GM23248 (cell line): ENCODE results near the gene AP1S3.

Source experiments
- EZH2 ChIP-seq: fragments of 200-600 bp; sonication (generic); IDR thresholded peaks from 2 replicates; pipeline ENCODE4 v1.6.1; 2018; ENCODE audit warnings: antibody characterized with exemption, mild to moderate bottlenecking; ENCODE audit not compliant: insufficient read depth, poor library complexity, severe bottlenecking
- EZH2phosphoT487 ChIP-seq: fragments of 200-600 bp; sonication (generic); IDR thresholded peaks from 2 replicates; pipeline ENCODE4 v1.6.1; 2018; ENCODE audit warnings: antibody characterized with exemption, moderate library complexity, mild to moderate bottlenecking, low read depth; ENCODE audit not compliant: insufficient read depth

DNA sequence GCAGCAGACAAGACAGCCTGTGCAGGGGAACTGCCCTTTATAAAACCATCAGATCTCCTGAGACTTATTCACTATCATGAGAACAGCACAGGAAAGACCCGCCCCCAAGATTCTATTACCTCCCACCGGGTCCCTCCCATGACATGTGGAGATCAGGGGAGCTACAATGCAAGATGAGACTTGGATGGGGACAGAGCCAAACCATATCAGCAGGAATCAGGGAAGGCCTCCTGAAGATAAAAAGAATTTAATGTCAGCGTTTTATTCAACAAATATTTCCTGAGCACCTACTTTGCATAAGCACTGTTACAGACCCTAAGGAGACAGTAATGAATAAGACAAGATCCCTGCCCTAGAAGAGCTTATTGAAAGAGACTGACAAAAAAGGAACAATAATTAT, 105.0 kb downstream of the AP1S3 start:
- TF ChIP-seq EZH2: no peak
- TF ChIP-seq EZH2phosphoT487: no peak
